OCI-LY3 (cell line): Measurements from ENCODE around the gene NR2F2.

Source experiments
- CTCF ChIP-seq: fragments of 200-600, 300-600 bp; sonication (generic); IDR thresholded peaks from 2 replicates; pipeline ENCODE4 v1.5.1; 2014; ENCODE audit warnings: antibody characterized with exemption, low read length, low read depth
- EZH2phosphoT487 ChIP-seq: fragments of 200-600 bp; shearing (Covaris generic); IDR thresholded peaks from 2 replicates; pipeline ENCODE4 v1.6.1; 2018; ENCODE audit warnings: antibody characterized with exemption, mixed run types, low read depth

- TF ChIP-seq CTCF (no peak), EZH2phosphoT487 (no peak)
Observed at GRCh38 chr15:96314963-96315362, 15.5 kb upstream of the NR2F2 start.
